Prostate gland (tissue), 2 donors: ENCODE data around the gene WNT8A. TPM values are rescaled to one million over a fixed set of nuclear protein-coding genes. Genes with fewer than 3 reads are reported as not detected.
"Not testable (repeated sequence)": the region's sequence is repeated elsewhere in the genome, so short reads cannot be mapped to it uniquely, and the experiment has no call there.

ENCODE experiments used
- DNase-seq: peaks from one replicate; pipeline ENCODE4 v3.0.0-alpha.2; 2019; ENCODE audit warnings: low spot score
- H3K27ac ChIP-seq, 2 donors: fragments of 200-600 bp; sonication (generic); 2 replicates each; pipeline ENCODE4 v1.5.1; 2017 to 2019
- H3K27me3 ChIP-seq: fragments of 200-600 bp; sonication (generic); replicated peaks from 2 replicates; pipeline ENCODE4 v1.5.1; 2019; ENCODE audit not compliant: insufficient read depth
- H3K36me3 ChIP-seq, 2 donors: fragments of 200-600 bp; sonication (generic); 1 replicate in 1 of 2; 2 replicates in 1 of 2; pipeline versions ENCODE4 v1.5.1 to v1.8.1; 2017 to 2019
- H3K4me1 ChIP-seq: fragments of 200-600 bp; sonication (generic); replicated peaks from 2 replicates; pipeline ENCODE4 v1.5.1; 2019
- H3K4me3 ChIP-seq, 2 donors: fragments of 200-600 bp; sonication (generic); 2 replicates each; pipeline ENCODE4 v1.5.1; 2017 to 2019
- H3K9me3 ChIP-seq: fragments of 200-600 bp; sonication (generic); 2 replicates; pipeline ENCODE4 v1.5.1; 2017
- POLR2A ChIP-seq: fragments of 450-650 bp; IDR thresholded peaks from one replicate; pipeline ENCODE4 v1.6.1; 2016; ENCODE audit warnings: antibody characterized with exemption, mild to moderate bottlenecking
- POLR2AphosphoS5 ChIP-seq: sonication (generic); formaldehyde crosslinking; IDR thresholded peaks from one replicate; pipeline ENCODE4 v1.6.1; 2017; ENCODE audit warnings: antibody characterized with exemption
- WGBS: methylation state at CpG from one replicate; pipeline ENCODE4 v1.1.5; 2018; 5-methylcytosine and 5-hydroxymethylcytosine counted together
- intact Hi-C: fragments of 100-400 bp; cut with DNase I; formaldehyde crosslinking; loops from one replicate; pipeline ENCODE4 v1.14.2; 2022
- total RNA-seq, 2 donors: library from RNA; depleted of rRNA; stranded (reverse); fragments of >200 nt; gene quantifications; one replicate each; pipeline ENCODE4 v1.1.0, GENCODE V29; 2016
- TF ChIP-seq, protein P1 (sequence below), 4 experiments: fragments of 200-600 bp in 2 of 4; fragments of 450-650 bp in 2 of 4; sonication (generic) in 2 of 4; IDR thresholded peaks; 1 replicate in 3 of 4; 2 replicates in 1 of 4; pipeline ENCODE4 v1.5.1; 2016 to 2019; ENCODE audit warnings: antibody characterized with exemption in 4 of 4, mild to moderate bottlenecking in 2 of 4, moderate library complexity in 2 of 4

The WNT8A gene
- total RNA-seq, 2 donors from 2014 or later: 1.1 TPM; not detected in 1

DNA sequence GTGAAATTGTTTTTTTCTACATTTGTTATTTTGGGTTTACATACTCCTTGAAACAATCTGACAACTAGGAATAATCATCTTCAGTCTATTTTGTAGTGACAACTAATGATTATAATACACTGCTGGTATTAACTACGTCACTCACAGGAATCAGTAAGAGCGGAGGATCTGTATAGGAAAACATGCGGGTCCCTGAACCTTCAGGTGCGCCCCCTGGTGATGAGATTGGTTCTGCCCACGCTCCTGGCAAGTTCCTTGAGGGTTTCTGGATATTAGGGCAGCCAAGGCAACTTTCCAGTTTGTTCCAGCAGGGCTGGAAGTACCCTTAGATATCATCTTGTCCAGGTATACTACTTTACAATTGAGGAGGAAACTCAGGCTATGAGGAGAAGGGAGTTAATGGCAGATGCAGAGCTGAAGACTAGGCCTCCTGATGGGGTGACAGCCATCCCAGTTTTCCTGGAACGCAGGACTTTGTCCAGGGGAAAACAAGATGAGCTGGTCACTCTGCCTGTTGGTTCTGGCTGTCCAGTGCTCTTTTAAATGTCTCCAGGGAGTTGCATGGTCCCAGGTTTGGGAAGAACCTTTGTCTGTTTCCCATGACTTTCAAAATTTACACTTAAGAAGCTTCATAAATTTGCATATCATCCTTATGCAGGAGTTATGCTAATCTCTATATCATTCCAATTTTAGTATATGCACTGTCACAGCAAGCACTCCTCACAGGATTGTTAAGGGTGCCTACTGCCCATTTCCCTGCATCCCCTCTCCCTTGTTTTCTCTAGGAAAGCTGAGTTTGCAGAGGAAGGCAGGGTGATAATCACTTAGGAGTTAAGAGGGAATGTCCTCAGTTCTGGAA is 14.9 kb upstream of the WNT8A start:
- TF ChIP-seq POLR2A (no peak), POLR2AphosphoS5 (peak; percentile 8)
- TF ChIP-seq, protein P1, sequence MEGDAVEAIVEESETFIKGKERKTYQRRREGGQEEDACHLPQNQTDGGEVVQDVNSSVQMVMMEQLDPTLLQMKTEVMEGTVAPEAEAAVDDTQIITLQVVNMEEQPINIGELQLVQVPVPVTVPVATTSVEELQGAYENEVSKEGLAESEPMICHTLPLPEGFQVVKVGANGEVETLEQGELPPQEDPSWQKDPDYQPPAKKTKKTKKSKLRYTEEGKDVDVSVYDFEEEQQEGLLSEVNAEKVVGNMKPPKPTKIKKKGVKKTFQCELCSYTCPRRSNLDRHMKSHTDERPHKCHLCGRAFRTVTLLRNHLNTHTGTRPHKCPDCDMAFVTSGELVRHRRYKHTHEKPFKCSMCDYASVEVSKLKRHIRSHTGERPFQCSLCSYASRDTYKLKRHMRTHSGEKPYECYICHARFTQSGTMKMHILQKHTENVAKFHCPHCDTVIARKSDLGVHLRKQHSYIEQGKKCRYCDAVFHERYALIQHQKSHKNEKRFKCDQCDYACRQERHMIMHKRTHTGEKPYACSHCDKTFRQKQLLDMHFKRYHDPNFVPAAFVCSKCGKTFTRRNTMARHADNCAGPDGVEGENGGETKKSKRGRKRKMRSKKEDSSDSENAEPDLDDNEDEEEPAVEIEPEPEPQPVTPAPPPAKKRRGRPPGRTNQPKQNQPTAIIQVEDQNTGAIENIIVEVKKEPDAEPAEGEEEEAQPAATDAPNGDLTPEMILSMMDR (IDR thresholded peaks at IDR 0.05): peak; percentile 26 to 74 (median 60)
- H3K27me3 ChIP-seq: no peaks in the 10 kb centered on the region
- no peaks in the 10 kb centered on the region for H3K4me1 ChIP-seq
- no peaks in the 10 kb centered on the region for H3K36me3 ChIP-seq
- DNase-seq: peak; percentile 64
- intact Hi-C loops: loop anchor here (2.0 to 5.0 kb wide), 2 partner anchors 32 to 292 kb away; no protein-coding TSS in a partner anchor
- no peak overlapping the region for H3K27ac ChIP-seq
- no peaks in the 10 kb centered on the region for H3K9me3 ChIP-seq
- WGBS: 27% methylated on average over 6 of the region's 6 CpGs
- no peak overlapping the region for H3K4me3 ChIP-seq

DNA sequence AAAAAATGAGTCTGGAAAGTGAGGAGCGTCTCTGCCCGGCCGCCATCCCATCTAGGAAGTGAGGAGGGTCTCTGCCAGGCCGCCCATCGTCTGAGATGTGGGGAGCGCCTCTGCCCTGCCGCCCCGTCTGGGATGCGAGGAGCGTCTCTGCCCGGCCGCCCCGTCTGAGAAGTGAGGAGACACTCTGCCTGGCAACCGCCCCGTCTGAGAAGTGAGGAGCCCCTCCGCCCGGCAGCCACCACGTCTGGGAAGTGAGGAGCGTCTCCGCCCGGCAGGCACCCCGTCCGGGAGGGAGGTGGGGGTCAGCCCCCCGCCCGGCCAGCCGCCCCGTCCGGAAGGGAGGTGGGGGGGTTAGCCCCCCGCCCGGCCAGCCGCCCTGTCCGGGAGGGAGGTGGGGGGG is 13.8 kb upstream of the WNT8A start:
- H3K27ac ChIP-seq, H3K27me3 ChIP-seq, H3K4me3 ChIP-seq, intact Hi-C loops, H3K9me3 ChIP-seq, H3K4me1 ChIP-seq, H3K36me3 ChIP-seq, DNase-seq: not testable (repeated sequence)
- WGBS: 90% methylated on average over 19 of the region's 32 CpGs

DNA sequence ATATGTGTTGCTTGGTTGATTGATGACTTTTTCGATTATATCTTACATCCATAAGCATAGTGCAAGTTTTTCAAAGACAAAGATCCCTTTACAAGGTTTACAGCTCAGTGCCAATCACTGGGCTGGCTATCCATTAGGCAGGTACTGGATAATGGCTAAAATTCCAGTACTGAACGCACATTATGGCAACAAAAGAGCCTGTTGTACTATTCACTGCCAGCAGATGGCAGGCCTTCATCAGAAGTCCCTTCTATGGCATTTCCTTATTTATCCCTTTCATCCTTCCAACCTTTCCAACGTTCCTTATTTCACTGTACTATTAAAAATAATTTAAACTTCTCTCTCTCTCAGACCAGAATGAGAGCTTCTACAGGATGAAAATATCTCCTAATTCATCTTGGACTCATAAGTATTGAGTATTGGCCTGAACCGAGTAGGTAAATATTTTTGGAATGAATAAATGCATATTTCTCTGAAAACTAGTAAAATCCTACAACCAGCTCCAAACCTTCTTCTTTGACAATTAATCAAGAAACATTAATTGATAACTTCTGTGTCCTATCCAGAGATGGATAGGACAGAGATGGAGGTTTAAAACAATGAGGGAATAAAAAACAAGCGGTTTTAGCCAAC is 6.7 kb upstream of the WNT8A start:
- no peaks in the 10 kb centered on the region for H3K9me3 ChIP-seq
- WGBS: 28% methylated on average over 5 of the region's 5 CpGs
- peak; percentile 48 for DNase-seq
- intact Hi-C loops: loop anchor here (2.0 kb wide), 1 partner anchor 56 kb away; no protein-coding TSS in a partner anchor
- TF ChIP-seq, protein P1 (IDR thresholded peaks at IDR 0.05): peak; percentile 60 to 78 (median 72)
- TF ChIP-seq POLR2A (no peak), POLR2AphosphoS5 (peak; percentile 37)
- no peaks in the 10 kb centered on the region for H3K36me3 ChIP-seq
- no peaks in the 10 kb centered on the region for H3K4me1 ChIP-seq
- H3K4me3 ChIP-seq: no peak overlapping the region
- H3K27ac ChIP-seq: no peak overlapping the region
- H3K27me3 ChIP-seq: no peaks in the 10 kb centered on the region

DNA sequence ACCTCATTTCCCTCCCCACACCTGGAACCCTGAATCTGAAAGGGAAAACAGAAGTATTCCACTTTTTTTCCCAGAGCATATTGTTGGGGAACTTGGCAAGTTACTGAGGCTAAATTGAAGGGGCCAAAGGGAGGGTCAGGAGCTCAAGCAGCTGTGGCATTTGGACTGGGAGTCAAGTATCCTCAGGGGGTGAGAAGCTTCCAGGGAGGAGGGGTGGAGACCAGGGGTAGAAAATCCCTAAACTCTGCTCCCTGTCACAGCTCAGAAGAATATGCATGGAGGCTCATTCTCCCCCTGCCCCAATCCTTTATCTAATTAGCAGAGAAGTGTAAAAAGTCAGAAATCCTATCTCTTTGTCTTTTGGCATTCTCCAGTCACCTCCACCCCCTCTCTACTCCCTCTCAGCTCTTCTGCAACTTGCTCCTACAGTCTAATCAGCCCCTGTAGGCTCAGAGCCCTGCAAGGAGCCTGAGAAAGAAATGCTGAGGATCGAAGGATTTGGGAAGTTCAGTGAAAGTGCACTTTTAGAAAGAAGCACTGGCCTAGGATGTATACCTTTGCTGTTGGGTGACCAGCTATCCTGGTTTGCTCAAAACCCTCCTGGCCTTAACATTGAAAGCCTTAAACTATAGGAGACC is 5.7 kb upstream of the WNT8A start:
- no peaks in the 10 kb centered on the region for H3K9me3 ChIP-seq
- WGBS: 36% methylated on average over 1 of the region's 1 CpG
- H3K27ac ChIP-seq: no peak overlapping the region
- no peak for DNase-seq
- no peaks in the 10 kb centered on the region for H3K27me3 ChIP-seq
- intact Hi-C loops: no loop called here
- TF ChIP-seq POLR2AphosphoS5 (no peak), POLR2A (no peak)
- TF ChIP-seq, protein P1 (IDR thresholded peaks at IDR 0.05): no peak
- H3K4me1 ChIP-seq: no peaks in the 10 kb centered on the region
- no peak overlapping the region for H3K4me3 ChIP-seq
- H3K36me3 ChIP-seq: no peaks in the 10 kb centered on the region

DNA sequence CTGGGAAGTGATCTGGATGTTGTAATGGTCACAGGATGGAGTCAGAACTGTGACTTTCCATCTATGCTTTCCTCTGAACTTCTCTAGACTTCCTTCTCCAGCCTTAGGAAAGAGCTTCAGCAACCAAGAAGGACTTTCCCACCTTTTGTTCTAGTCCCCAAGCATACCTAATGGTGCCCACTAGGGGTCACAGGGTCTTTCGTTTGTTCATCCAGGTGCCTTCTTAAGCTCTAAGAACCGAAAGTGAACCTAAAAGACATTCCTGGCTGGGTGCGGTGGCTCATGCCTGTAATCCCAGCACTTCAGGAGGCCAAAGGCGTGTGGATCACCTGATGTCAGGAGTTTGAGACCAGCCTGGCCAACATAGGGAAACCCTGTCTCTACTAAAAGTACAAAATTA is 1.8 kb upstream of the WNT8A start:
- H3K36me3 ChIP-seq: no peaks in the 10 kb centered on the region
- H3K4me1 ChIP-seq: no peaks in the 10 kb centered on the region
- no peaks in the 10 kb centered on the region for H3K9me3 ChIP-seq
- WGBS: 87% methylated on average over 4 of the region's 4 CpGs
- TF ChIP-seq POLR2AphosphoS5 (no peak), POLR2A (no peak)
- TF ChIP-seq, protein P1 (IDR thresholded peaks at IDR 0.05): no peak
- H3K4me3 ChIP-seq: no peak overlapping the region
- intact Hi-C loops: no loop called here
- no peak overlapping the region for H3K27ac ChIP-seq
- H3K27me3 ChIP-seq: no peaks in the 10 kb centered on the region
- no peak for DNase-seq
